CD4-positive, CD25-positive, alpha-beta regulatory T cell (primary cell): Measurements from ENCODE around the gene FHL3. TPM values are rescaled to one million over a fixed set of nuclear protein-coding genes. Genes with fewer than 3 reads are reported as not detected.

Experiments
- ATAC-seq, 2 donors: fragments of 150-1000 bp; cut with Tn5 transposase; one replicate each; pipeline ENCODE4 v1.10.0; 2021; ENCODE audit warnings: low read depth in 2 of 2, moderate number of reproducible peaks in 2 of 2, moderate library complexity in 1 of 2
- DNase-seq, 3 donors: peaks; one replicate each; pipeline versions ENCODE4 v3.0.0 to v3.0.0-alpha.2; 2012 to 2022; ENCODE audit warnings: mixed read lengths in 1 of 3
- H3K27ac ChIP-seq: one replicate; pipeline ENCODE4 v1.7.0; 2013; ENCODE audit warnings: mild to moderate bottlenecking, low read length; ENCODE audit not compliant: insufficient read depth, poor library complexity, severe bottlenecking
- H3K27me3 ChIP-seq: one replicate; pipeline ENCODE4 v1.7.0; 2013; ENCODE audit warnings: low read length; ENCODE audit not compliant: control insufficient read depth, insufficient read depth
- H3K36me3 ChIP-seq: one replicate; pipeline ENCODE4 v1.7.0; 2013; ENCODE audit warnings: mild to moderate bottlenecking, low read length, moderate library complexity; ENCODE audit not compliant: control insufficient read depth, insufficient read depth
- H3K4me1 ChIP-seq: 2 replicates; pipeline ENCODE4 v1.7.0; 2013; ENCODE audit warnings: mild to moderate bottlenecking, low read length; ENCODE audit not compliant: insufficient read depth, control insufficient read depth, poor library complexity, severe bottlenecking
- H3K4me3 ChIP-seq: one replicate; pipeline ENCODE4 v1.7.0; 2013; ENCODE audit warnings: low read depth, mild to moderate bottlenecking, low read length, moderate library complexity
- H3K9me3 ChIP-seq, 2 experiments: 1 replicate in 1 of 2; 2 replicates in 1 of 2; pipeline ENCODE4 v1.7.0; 2013; ENCODE audit warnings: low read length in 2 of 2, mild to moderate bottlenecking in 1 of 2, moderate library complexity in 1 of 2; ENCODE audit not compliant: control insufficient read depth in 2 of 2
- H3K27ac Mint-ChIP-seq, 3 donors: one replicate each; pipeline ENCODE4 v1.8.0; 2020 to 2022; ENCODE audit warnings: mild to moderate bottlenecking in 3 of 3, mixed read lengths in 3 of 3, moderate library complexity in 2 of 3
- H3K27me3 Mint-ChIP-seq: one replicate; pipeline ENCODE4 v1.8.0; 2022; ENCODE audit warnings: mild to moderate bottlenecking, mixed read lengths
- H3K36me3 Mint-ChIP-seq: one replicate; pipeline ENCODE4 v1.8.0; 2020; ENCODE audit warnings: mixed read lengths
- H3K4me1 Mint-ChIP-seq, 4 donors: one replicate each; pipeline ENCODE4 v1.8.0; 2020 to 2022; ENCODE audit warnings: mixed read lengths in 4 of 4, mild to moderate bottlenecking in 1 of 4
- H3K4me3 Mint-ChIP-seq, 4 donors: one replicate each; pipeline ENCODE4 v1.8.0; 2020 to 2022; ENCODE audit warnings: mild to moderate bottlenecking in 4 of 4, mixed read lengths in 4 of 4, moderate library complexity in 3 of 4
- H3K9me3 Mint-ChIP-seq, 7 donors: one replicate each; pipeline ENCODE4 v1.8.0; 2020 to 2022; ENCODE audit warnings: mixed read lengths in 7 of 7, mild to moderate bottlenecking in 3 of 7, moderate library complexity in 2 of 7
- polyA plus RNA-seq, 4 donors: library from polyadenylated mRNA; unstranded; fragments of 300-500 nt; fragmentation: Illumina TruSeq; gene quantifications; one replicate each; pipeline ENCODE4 v1.2.3, GENCODE V29; 2021
- total RNA-seq: library from RNA; stranded (reverse); gene quantifications from one replicate; pipeline ENCODE4 v1.2.3, GENCODE V29; 2022

The FHL3 gene
- total and polyA plus RNA-seq, 5 donors from 2014 or later: 4.6 to 20.8 (median 13.1) TPM

DNA sequence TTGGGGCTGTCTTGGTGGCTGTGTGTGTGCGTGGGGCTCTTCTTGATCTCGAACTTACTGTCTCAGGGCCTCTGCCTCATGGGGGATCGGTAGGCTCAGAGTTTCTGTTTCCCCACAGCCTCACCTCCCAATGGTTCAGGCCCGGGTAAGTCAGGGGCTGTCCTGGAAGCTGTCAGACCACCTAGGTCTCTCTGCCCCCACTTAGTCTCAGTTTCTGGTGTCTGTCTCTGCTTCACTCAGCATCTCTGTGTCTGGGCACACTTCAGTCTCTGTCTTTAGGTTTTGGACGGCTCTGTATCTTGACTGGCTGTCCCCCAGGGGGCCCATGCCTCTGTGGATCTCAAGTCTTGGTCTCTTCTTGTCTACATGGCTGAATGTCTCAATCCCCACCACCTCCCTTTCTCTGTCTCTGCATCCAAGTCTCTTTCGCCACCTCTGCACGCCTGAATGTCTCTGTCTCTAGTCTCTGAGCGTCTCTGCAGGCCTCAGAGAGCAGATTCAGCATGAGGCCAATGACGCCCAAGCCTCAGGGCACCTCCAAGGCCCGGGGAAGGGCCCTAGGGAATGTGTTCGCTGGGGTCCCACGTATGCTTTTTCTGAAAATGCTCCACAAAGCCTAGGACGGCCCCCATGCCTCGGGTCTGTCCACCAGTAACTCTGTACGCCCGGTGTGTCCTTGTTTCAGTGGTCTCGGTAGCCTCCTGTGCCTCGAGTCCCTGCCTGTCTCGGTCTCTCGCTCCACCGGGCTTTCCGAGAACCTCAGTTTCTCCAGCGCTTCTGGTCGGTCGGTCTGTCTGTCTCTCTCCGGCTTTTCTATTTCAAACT is 818 bp downstream of the FHL3 start:
- Mint-ChIP-seq H3K27me3 (no peaks in the 10 kb centered on the region), H3K4me1 (peaks cover 0 to 58% (median 30%) of the 10 kb centered on the region in 4 donors), H3K36me3 (no peaks in the 10 kb centered on the region), H3K27ac (peak overlapping the region; percentile 59 to 84 (median 83)), H3K4me3 (peak overlapping the region; percentile 74 to 94 (median 90)), H3K9me3 (no peaks in the 10 kb centered on the region)
- Histone ChIP-seq H3K27ac (peak overlapping the region; percentile 43), H3K4me3 (peak overlapping the region; percentile 70), H3K27me3 (no peaks in the 10 kb centered on the region), H3K9me3 (no peaks in the 10 kb centered on the region), H3K4me1 (peaks cover 44% of the 10 kb centered on the region), H3K36me3 (no peaks in the 10 kb centered on the region)
- peak in 2 of 3 donors; percentile 33 to 59 for DNase-seq
- peak; percentile 40 to 41 for ATAC-seq

DNA sequence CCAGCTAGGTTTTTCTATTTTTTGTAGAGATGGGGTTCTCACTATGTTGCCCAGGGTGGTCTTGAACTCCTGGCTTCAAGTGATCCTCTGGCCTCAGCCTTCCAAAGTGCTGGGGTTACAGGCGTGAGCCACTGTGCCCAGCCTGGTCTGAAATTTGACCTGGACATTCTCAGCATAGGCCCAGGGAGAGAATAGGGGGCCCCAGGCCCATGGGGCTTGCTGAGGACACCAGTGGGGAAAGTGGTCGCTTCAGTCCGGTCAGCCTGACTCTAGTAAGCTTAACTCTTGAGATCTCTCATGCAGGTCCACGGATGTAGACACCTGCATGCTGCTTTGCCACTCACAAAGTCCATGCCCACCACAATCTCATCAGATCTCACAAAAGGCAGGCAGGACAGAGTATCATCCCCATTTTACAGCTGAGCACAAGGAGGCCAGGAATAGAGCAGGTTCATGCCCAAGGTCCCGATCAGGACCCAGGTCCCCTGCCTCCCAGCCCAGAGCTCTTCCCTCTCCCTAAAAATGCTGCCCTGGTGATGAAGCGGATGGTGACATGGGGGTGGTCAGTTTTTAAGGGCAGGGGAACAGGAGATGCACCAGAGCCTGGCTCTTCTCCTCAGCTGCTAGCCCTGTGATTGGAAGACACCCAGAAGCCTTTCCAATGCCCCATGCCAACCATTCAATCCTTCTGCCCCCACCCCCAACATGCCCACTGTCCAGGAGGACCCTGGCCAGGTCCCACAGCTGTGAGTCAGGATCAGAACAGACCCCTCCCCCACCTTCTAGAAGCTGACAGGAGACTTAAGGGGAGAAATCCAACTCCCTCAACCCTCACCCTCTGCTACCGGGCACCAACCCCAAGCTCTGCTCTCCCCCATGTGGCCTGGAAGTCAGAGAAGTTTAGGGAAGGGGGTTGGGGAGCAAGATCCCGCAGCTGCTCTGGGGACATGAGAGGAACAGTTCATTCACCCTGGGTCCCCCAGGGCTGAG is 1.8 kb downstream of the FHL3 start:
- Histone ChIP-seq H3K4me3 (peak overlapping the region; percentile 70), H3K27ac (peak overlapping the region; percentile 43), H3K9me3 (no peaks in the 10 kb centered on the region), H3K4me1 (peaks cover 43% of the 10 kb centered on the region), H3K36me3 (peaks cover 2% of the 10 kb centered on the region), H3K27me3 (no peaks in the 10 kb centered on the region)
- Mint-ChIP-seq H3K4me1 (peaks cover 2 to 58% (median 30%) of the 10 kb centered on the region in 4 donors), H3K27ac (peak overlapping the region; percentile 59 to 84 (median 83)), H3K4me3 (peak overlapping the region; percentile 74 to 94 (median 90)), H3K9me3 (no peaks in the 10 kb centered on the region), H3K36me3 (no peaks in the 10 kb centered on the region), H3K27me3 (no peaks in the 10 kb centered on the region)
- ATAC-seq (no peak), DNase-seq (no peak)

DNA sequence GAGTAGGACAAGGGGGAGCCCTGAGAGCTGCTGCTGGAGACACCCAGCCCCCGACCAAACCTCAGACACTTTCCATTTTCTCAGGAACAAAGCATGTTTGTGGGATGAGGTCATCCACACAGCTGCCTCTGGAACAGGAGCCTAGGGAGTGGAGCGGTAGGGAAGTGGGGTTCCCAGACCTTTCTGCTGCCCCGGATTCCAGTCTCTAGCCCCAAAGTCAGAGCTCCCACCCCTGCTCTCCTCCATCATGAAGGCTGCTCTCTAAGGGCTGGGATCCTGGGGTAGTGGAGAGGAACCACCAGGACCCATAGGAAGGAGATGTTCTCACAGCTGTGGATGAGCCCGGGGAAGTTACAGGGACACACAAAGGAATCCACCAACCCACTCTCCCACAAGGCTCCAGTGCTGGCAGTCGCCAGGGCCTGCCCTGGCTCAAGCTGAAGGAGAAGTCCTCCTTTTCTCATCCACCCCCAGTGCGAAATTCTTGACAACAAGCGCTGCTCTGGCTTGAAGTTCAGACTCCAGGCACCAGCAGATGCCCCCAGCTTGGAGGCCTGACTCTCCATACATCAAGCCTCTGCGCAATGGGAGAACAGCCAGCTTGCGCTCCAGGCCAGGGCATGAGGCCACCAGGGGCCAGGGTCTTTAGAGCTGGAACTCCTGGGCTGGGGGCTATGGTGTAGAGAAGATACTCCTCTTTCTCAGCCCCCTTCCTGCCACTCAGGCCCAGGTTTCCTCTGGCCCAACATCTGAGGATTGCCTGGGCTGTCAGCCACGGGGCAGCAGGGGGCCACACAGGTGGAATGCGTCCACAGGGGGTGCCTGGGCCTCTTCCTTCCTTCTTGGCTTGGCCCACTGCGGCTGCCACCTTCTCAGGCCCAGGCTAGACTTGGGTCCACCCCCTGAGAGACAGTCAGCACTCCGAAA is 4.5 kb downstream of the FHL3 start:
- peak overlapping the region; percentile 17 for H3K27ac ChIP-seq
- peaks cover 43% of the 10 kb centered on the region for H3K4me1 ChIP-seq
- H3K27me3 ChIP-seq: no peaks in the 10 kb centered on the region
- H3K4me3 ChIP-seq: no peak overlapping the region
- Mint-ChIP-seq H3K27ac (peak overlapping the region; percentile 81 to 93 (median 85)), H3K9me3 (no peaks in the 10 kb centered on the region), H3K4me1 (peaks cover 8 to 63% (median 35%) of the 10 kb centered on the region in 4 donors), H3K4me3 (peak overlapping the region in 3 of 4 donors; percentile 22 to 44 (median 28)), H3K27me3 (no peaks in the 10 kb centered on the region), H3K36me3 (no peaks in the 10 kb centered on the region)
- H3K9me3 ChIP-seq: no peaks in the 10 kb centered on the region
- DNase-seq (no peak), ATAC-seq (no peak)
- H3K36me3 ChIP-seq: peaks cover 4% of the 10 kb centered on the region

DNA sequence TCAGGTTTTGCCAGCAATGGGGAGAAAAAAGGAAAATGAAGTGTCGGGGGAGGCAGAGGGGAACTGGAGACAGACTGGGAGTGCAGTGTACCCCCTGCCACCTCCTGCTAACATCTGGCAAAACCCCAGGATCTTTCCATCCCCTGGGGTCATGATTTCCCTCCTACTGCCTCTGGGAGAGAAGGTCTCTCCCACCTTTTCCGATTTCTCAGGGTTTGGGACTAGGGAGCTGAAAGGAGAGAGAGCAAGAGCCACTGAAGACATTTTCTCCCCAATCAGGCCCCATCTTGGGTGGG is 5.1 kb downstream of the FHL3 start:
- no peak for DNase-seq
- Mint-ChIP-seq H3K4me3 (peak overlapping the region in 3 of 4 donors; percentile 22 to 44 (median 28)), H3K9me3 (no peaks in the 10 kb centered on the region)

DNA sequence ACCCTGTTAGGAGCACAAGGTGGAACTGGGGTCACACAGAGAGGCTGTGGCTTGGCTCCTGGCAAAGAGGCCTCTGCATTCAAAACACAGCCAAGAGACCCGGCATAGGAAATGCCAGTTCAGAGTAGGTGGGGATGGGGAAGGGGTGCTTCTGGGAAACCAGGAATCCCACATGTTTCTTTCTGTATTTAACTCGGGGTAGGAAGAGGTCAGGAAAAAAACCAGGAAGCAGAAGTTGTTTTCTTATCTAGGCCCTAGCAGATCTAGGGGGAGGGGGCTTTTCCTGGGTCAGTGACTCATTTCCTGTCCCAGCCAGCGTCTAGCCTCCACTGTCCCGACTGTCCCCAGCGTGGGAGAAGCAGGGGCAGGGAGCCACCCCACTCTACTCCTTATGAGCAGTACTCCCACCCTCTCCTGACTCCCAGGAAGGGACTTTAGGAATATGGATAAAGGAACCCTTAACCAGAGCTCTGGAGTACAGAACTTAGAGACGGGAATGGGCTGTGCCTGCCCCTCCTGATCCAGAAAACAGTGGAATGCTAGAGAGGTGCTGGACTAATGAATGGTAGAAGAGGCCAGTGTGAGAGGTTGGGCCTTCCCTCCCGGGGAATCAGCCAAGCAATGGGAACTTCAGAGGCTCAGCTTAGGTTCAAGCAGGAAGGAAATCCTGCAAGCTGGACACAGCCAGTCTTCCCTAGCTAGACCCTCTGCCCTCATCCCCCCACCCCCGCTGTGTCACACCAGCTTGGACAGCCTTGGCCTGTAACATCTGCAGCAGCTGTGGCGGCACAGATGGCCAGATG is 5.7 kb downstream of the FHL3 start:
- ATAC-seq (no peak), DNase-seq (peak in 1 of 3 donors; percentile 37)
- peaks cover 16 to 70% (median 40%) of the 10 kb centered on the region in 4 donors for H3K4me1 Mint-ChIP-seq
- no peaks in the 10 kb centered on the region for H3K27me3 Mint-ChIP-seq
- H3K36me3 Mint-ChIP-seq: no peaks in the 10 kb centered on the region
- Histone ChIP-seq H3K36me3 (peaks cover 4% of the 10 kb centered on the region), H3K27ac (peak overlapping the region; percentile 58), H3K4me3 (no peak overlapping the region), H3K4me1 (peaks cover 47% of the 10 kb centered on the region), H3K27me3 (no peaks in the 10 kb centered on the region), H3K9me3 (no peaks in the 10 kb centered on the region)
- no peaks in the 10 kb centered on the region for H3K9me3 Mint-ChIP-seq
- H3K27ac Mint-ChIP-seq: peak overlapping the region; percentile 85 to 93 (median 92)
- peak overlapping the region in 3 of 4 donors; percentile 8 to 81 (median 36) for H3K4me3 Mint-ChIP-seq

More for the DNA sequence above, 5.1 kb downstream of the FHL3 start:
- H3K27me3 ChIP-seq: no peaks in the 10 kb centered on the region
- H3K4me3 ChIP-seq: no peak overlapping the region
- H3K4me1 ChIP-seq: peaks cover 43% of the 10 kb centered on the region
- no peak for ATAC-seq
- peak overlapping the region; percentile 85 to 93 (median 92) for H3K27ac Mint-ChIP-seq
- no peaks in the 10 kb centered on the region for H3K9me3 ChIP-seq
- H3K27me3 Mint-ChIP-seq: no peaks in the 10 kb centered on the region
- peak overlapping the region; percentile 17 for H3K27ac ChIP-seq
- no peaks in the 10 kb centered on the region for H3K36me3 Mint-ChIP-seq
- H3K36me3 ChIP-seq: peaks cover 4% of the 10 kb centered on the region
- peaks cover 11 to 66% (median 38%) of the 10 kb centered on the region in 4 donors for H3K4me1 Mint-ChIP-seq

DNA sequence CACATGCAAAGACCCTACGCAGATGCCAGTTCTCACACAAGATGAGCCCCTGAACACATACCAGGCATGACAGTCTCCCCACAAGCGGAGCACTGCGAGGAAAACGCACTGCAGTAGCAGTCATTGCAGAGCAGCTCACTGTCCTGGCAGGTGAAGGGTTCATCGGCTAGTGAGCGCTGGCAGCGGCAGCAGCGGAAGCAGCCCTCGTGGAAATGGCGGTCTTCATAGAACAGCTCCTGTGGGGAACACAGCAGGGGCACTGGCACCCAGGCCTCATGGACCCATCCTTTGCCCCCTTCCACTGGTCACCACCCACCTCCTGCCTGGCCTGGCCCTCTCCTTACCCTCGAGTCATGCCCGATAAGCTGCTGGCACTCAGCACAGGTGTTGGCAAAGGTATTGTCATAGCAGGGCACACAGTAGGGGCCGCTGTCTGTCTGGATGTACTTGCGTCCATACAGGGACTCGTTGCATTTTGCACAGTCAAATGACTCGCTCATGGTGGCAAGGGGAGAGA is 6.3 kb downstream of the FHL3 start:
- Histone ChIP-seq H3K27me3 (no peaks in the 10 kb centered on the region), H3K27ac (peak overlapping the region; percentile 58), H3K9me3 (no peaks in the 10 kb centered on the region), H3K4me3 (no peak overlapping the region), H3K36me3 (peaks cover 4% of the 10 kb centered on the region), H3K4me1 (peaks cover 44% of the 10 kb centered on the region)
- Mint-ChIP-seq H3K4me3 (peak overlapping the region in 3 of 4 donors; percentile 8 to 81 (median 36)), H3K27me3 (no peaks in the 10 kb centered on the region), H3K9me3 (no peaks in the 10 kb centered on the region), H3K36me3 (no peaks in the 10 kb centered on the region), H3K4me1 (peaks cover 17 to 69% (median 39%) of the 10 kb centered on the region in 4 donors), H3K27ac (peak overlapping the region; percentile 72 to 92 (median 85))
- ATAC-seq (no peak), DNase-seq (peak in 1 of 3 donors; percentile 22)
